OCI-LY1 (cell line): Measurements from ENCODE around the gene FAP.

ENCODE experiments used
- H2AFZ ChIP-seq: fragments of 200-600 bp; sonication (generic), shearing (Covaris generic); 2 replicates; pipeline ENCODE4 v1.6.0; 2014; ENCODE audit warnings: antibody characterized with exemption, mild to moderate bottlenecking, low read length
- H3F3A ChIP-seq: fragments of 200-600 bp; sonication (generic), shearing (Covaris generic); 2 replicates; pipeline ENCODE4 v1.6.0; 2014; ENCODE audit warnings: mild to moderate bottlenecking, antibody characterized with exemption, low read length, moderate library complexity; ENCODE audit not compliant: insufficient read depth
- H3K27ac ChIP-seq: fragments of 200-600 bp; sonication (generic); 2 replicates; pipeline ENCODE4 v1.5.1; 2014; ENCODE audit warnings: low read length, mixed run types, mild to moderate bottlenecking, low read depth; ENCODE audit not compliant: poor library complexity, severe bottlenecking
- H3K27me3 ChIP-seq: fragments of 200-600 bp; sonication (generic); 2 replicates; pipeline ENCODE4 v1.6.0; 2014; ENCODE audit warnings: antibody characterized with exemption, mild to moderate bottlenecking, low read length, moderate library complexity; ENCODE audit not compliant: insufficient read depth
- H3K36me3 ChIP-seq: fragments of 200-600 bp; sonication (generic); 2 replicates; pipeline ENCODE4 v1.6.1; 2014; ENCODE audit warnings: mild to moderate bottlenecking, antibody characterized with exemption, low read length, moderate library complexity, mixed read lengths; ENCODE audit not compliant: insufficient read depth
- H3K4me1 ChIP-seq: fragments of 200-600 bp; sonication (generic); 2 replicates; pipeline ENCODE4 v1.5.1; 2014; ENCODE audit warnings: mild to moderate bottlenecking, low read length, moderate library complexity; ENCODE audit not compliant: insufficient read depth, severe bottlenecking
- H3K4me2 ChIP-seq: fragments of 200-600 bp; sonication (generic), shearing (Covaris generic); 2 replicates; pipeline ENCODE4 v1.6.1; 2014; ENCODE audit warnings: low read length
- H3K4me3 ChIP-seq: fragments of 200-600 bp; sonication (generic); 2 replicates; pipeline ENCODE4 v1.5.1; 2014; ENCODE audit warnings: low read length, low read depth, mild to moderate bottlenecking, mixed read lengths; ENCODE audit not compliant: poor library complexity, severe bottlenecking
- H3K79me2 ChIP-seq: fragments of 200-600 bp; shearing (Covaris generic); 2 replicates; pipeline ENCODE4 v1.6.1; 2016; ENCODE audit warnings: mixed run types, low read length, mixed read lengths; ENCODE audit not compliant: insufficient read depth
- H3K9ac ChIP-seq: fragments of 200-600 bp; sonication (generic), shearing (Covaris generic); 2 replicates; pipeline ENCODE4 v1.6.1; 2014; ENCODE audit warnings: mild to moderate bottlenecking, low read length, mixed read lengths
- H3K9me2 ChIP-seq: fragments of 200-600 bp; sonication (generic), shearing (Covaris generic); 2 replicates; pipeline ENCODE4 v1.6.1; 2014; ENCODE audit warnings: low read depth, mild to moderate bottlenecking, low read length, mixed read lengths
- H3K9me3 ChIP-seq: fragments of 200-600 bp; shearing (Covaris generic); 2 replicates; pipeline ENCODE4 v1.6.1; 2014; ENCODE audit warnings: low read length, mixed read lengths
- H4K20me1 ChIP-seq: fragments of 200-600 bp; sonication (generic), shearing (Covaris generic); 2 replicates; pipeline ENCODE4 v1.6.0; 2016; ENCODE audit warnings: mild to moderate bottlenecking, low read length; ENCODE audit not compliant: insufficient read depth
- CTCF ChIP-seq: fragments of 200-600 bp; sonication (generic), shearing (Covaris generic); IDR thresholded peaks from 2 replicates; pipeline ENCODE4 v1.5.1; 2017; ENCODE audit warnings: mild to moderate bottlenecking, antibody characterized with exemption, low read length, moderate library complexity, mixed read lengths
- EZH2 ChIP-seq: fragments of 200-600 bp; sonication (generic), shearing (Covaris generic); IDR thresholded peaks from 2 replicates; pipeline ENCODE4 v1.8.0; 2017; ENCODE audit warnings: borderline replicate concordance, mixed run types, mild to moderate bottlenecking, antibody characterized with exemption, low read length, moderate library complexity, mixed read lengths

FAP gene

GRCh38 chr2:162252153-162252552 is 8.9 kb upstream of the FAP start:
- H3K27ac ChIP-seq: no peak overlapping the region
- H2AFZ ChIP-seq: no peak overlapping the region
- no peaks in the 10 kb centered on the region for H3K4me1 ChIP-seq
- TF ChIP-seq EZH2 (no peak), CTCF (no peak)
- H3F3A ChIP-seq: no peaks in the 10 kb centered on the region
- H3K36me3 ChIP-seq: no peaks in the 10 kb centered on the region
- no peaks in the 10 kb centered on the region for H3K9me2 ChIP-seq
- no peaks in the 10 kb centered on the region for H3K27me3 ChIP-seq
- no peak overlapping the region for H3K9ac ChIP-seq
- no peaks in the 10 kb centered on the region for H4K20me1 ChIP-seq
- H3K79me2 ChIP-seq: no peaks in the 10 kb centered on the region
- H3K4me2 ChIP-seq: no peak overlapping the region
- H3K4me3 ChIP-seq: no peak overlapping the region
- H3K9me3 ChIP-seq: no peaks in the 10 kb centered on the region

GRCh38 chr2:162245781-162246180 is 2.5 kb upstream of the FAP start:
- no peaks in the 10 kb centered on the region for H3K9me3 ChIP-seq
- no peaks in the 10 kb centered on the region for H3K4me1 ChIP-seq
- no peak overlapping the region for H3K4me3 ChIP-seq
- no peaks in the 10 kb centered on the region for H3K9me2 ChIP-seq
- TF ChIP-seq CTCF (no peak), EZH2 (no peak)
- no peak overlapping the region for H3K4me2 ChIP-seq
- H3F3A ChIP-seq: no peaks in the 10 kb centered on the region
- no peaks in the 10 kb centered on the region for H3K79me2 ChIP-seq
- H3K27ac ChIP-seq: no peak overlapping the region
- H2AFZ ChIP-seq: no peak overlapping the region
- no peaks in the 10 kb centered on the region for H3K36me3 ChIP-seq
- H4K20me1 ChIP-seq: no peaks in the 10 kb centered on the region
- H3K9ac ChIP-seq: no peak overlapping the region
- H3K27me3 ChIP-seq: no peaks in the 10 kb centered on the region

GRCh38 chr2:162245061-162245460 is 1.8 kb upstream of the FAP start:
- Histone ChIP-seq H3K9ac (no peak overlapping the region), H3F3A (no peaks in the 10 kb centered on the region), H3K4me2 (no peak overlapping the region), H4K20me1 (no peaks in the 10 kb centered on the region), H3K4me3 (no peak overlapping the region), H3K9me3 (no peaks in the 10 kb centered on the region), H3K4me1 (no peaks in the 10 kb centered on the region), H3K27me3 (no peaks in the 10 kb centered on the region), H3K36me3 (no peaks in the 10 kb centered on the region), H3K27ac (no peak overlapping the region), H3K9me2 (no peaks in the 10 kb centered on the region), H3K79me2 (no peaks in the 10 kb centered on the region), H2AFZ (no peak overlapping the region)
- TF ChIP-seq CTCF (no peak), EZH2 (no peak)
